T-helper 17 cell (primary cell): ENCODE data around the gene CCND2. TPM values are rescaled to one million over a fixed set of nuclear protein-coding genes. Genes with fewer than 3 reads are reported as not detected.
"Not testable (repeated sequence)": the region's sequence is repeated elsewhere in the genome, so short reads cannot be mapped to it uniquely, and the experiment has no call there.

Experiments
- ATAC-seq: fragments of 150-1000 bp; cut with Tn5 transposase; 2 replicates; pipeline ENCODE4 v1.10.0; 2021; ENCODE audit warnings: mild to moderate bottlenecking, moderate library complexity
- DNase-seq, 3 donors: peaks; one replicate each; pipeline versions ENCODE4 v3.0.0 to v3.0.0-alpha.2; 2020 to 2021
- H3K9me3 ChIP-seq: one replicate; pipeline ENCODE4 v1.7.0; 2013; ENCODE audit warnings: low read length, mild to moderate bottlenecking; ENCODE audit not compliant: control insufficient read depth, poor library complexity, severe bottlenecking
- H3K27ac Mint-ChIP-seq: one replicate; pipeline ENCODE4 v1.8.0; 2022; ENCODE audit warnings: mild to moderate bottlenecking, moderate library complexity, mixed read lengths
- H3K27me3 Mint-ChIP-seq: one replicate; pipeline ENCODE4 v1.8.0; 2022; ENCODE audit warnings: mixed read lengths
- H3K36me3 Mint-ChIP-seq: one replicate; pipeline ENCODE4 v1.8.0; 2022; ENCODE audit warnings: low read depth, mixed read lengths
- H3K4me1 Mint-ChIP-seq: one replicate; pipeline ENCODE4 v1.8.0; 2022; ENCODE audit warnings: mild to moderate bottlenecking, mixed read lengths
- H3K4me3 Mint-ChIP-seq: one replicate; pipeline ENCODE4 v1.8.0; 2022; ENCODE audit warnings: mild to moderate bottlenecking, moderate library complexity, mixed read lengths
- total RNA-seq, 4 donors: library from RNA in 2 of 4; stranded (reverse) in 2 of 4; gene quantifications; one replicate each; pipeline ENCODE4 v1.2.3 and lab custom pipeline; 2022 to 2026

The CCND2 gene
- total RNA-seq, 2 donors from 2014 or later = 197 to 225 TPM

- H3K9me3 ChIP-seq, H3K4me1 Mint-ChIP-seq, H3K36me3 Mint-ChIP-seq, H3K4me3 Mint-ChIP-seq, DNase-seq, ATAC-seq: not testable (repeated sequence)
- H3K27me3 Mint-ChIP-seq = peaks cover 26% of the 10 kb centered on the region
- H3K27ac Mint-ChIP-seq = peak overlapping the region; percentile 21
Observed at GRCh38 chr12:4243491-4244100, 30.0 kb upstream of the CCND2 start.

DNA sequence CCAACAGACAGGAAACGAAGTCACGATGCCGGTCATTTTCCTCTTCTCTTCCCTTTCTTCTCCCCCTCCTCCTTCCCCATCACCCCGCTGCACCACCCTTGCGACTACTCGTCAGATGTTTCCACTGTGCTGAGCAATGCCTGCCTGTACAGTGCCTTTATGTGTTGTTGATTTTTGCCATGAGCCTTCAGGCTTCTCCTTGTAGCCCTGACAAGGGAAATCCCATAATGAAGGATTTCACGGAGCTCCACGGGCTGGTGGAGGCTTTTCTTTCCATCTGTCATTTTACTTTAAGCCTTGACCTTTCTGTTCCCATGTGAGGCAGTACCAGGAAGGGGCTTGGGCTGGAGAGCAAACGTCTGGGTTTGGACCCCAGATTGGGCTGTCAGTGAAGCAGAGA, 28.7 kb upstream of the CCND2 start:
- peaks cover 6% of the 10 kb centered on the region for H3K4me1 Mint-ChIP-seq
- peak overlapping the region; percentile 29 for H3K27ac Mint-ChIP-seq
- H3K4me3 Mint-ChIP-seq = no peak overlapping the region
- no peaks in the 10 kb centered on the region for H3K9me3 ChIP-seq
- no peak for DNase-seq
- peaks cover 5% of the 10 kb centered on the region for H3K36me3 Mint-ChIP-seq
- ATAC-seq = no peak
- peaks cover 31% of the 10 kb centered on the region for H3K27me3 Mint-ChIP-seq

- Mint-ChIP-seq H3K36me3 (peaks cover 5% of the 10 kb centered on the region), H3K4me1 (peaks cover 6% of the 10 kb centered on the region), H3K27ac (no peak overlapping the region), H3K27me3 (peaks cover 31% of the 10 kb centered on the region), H3K4me3 (no peak overlapping the region)
- no peak for DNase-seq
- ATAC-seq = no peak
- H3K9me3 ChIP-seq = no peaks in the 10 kb centered on the region
Observed at GRCh38 chr12:4245446-4245845, 28.1 kb upstream of the CCND2 start.

- Mint-ChIP-seq H3K27me3 (peaks cover 38% of the 10 kb centered on the region), H3K27ac (no peak overlapping the region), H3K4me1 (peaks cover 10% of the 10 kb centered on the region), H3K4me3 (no peak overlapping the region), H3K36me3 (peaks cover 5% of the 10 kb centered on the region)
- H3K9me3 ChIP-seq = no peaks in the 10 kb centered on the region
- ATAC-seq (no peak), DNase-seq (no peak)
Observed at GRCh38 chr12:4246116-4246515, 27.4 kb upstream of the CCND2 start.

GRCh38 chr12:4250691-4251090, 22.9 kb upstream of the CCND2 start:
- H3K4me1 Mint-ChIP-seq = peaks cover 8% of the 10 kb centered on the region
- no peak overlapping the region for H3K27ac Mint-ChIP-seq
- H3K9me3 ChIP-seq = no peaks in the 10 kb centered on the region
- ATAC-seq (no peak), DNase-seq (no peak)
- peaks cover 27% of the 10 kb centered on the region for H3K27me3 Mint-ChIP-seq
- peaks cover 6% of the 10 kb centered on the region for H3K36me3 Mint-ChIP-seq
- H3K4me3 Mint-ChIP-seq = no peak overlapping the region

DNA sequence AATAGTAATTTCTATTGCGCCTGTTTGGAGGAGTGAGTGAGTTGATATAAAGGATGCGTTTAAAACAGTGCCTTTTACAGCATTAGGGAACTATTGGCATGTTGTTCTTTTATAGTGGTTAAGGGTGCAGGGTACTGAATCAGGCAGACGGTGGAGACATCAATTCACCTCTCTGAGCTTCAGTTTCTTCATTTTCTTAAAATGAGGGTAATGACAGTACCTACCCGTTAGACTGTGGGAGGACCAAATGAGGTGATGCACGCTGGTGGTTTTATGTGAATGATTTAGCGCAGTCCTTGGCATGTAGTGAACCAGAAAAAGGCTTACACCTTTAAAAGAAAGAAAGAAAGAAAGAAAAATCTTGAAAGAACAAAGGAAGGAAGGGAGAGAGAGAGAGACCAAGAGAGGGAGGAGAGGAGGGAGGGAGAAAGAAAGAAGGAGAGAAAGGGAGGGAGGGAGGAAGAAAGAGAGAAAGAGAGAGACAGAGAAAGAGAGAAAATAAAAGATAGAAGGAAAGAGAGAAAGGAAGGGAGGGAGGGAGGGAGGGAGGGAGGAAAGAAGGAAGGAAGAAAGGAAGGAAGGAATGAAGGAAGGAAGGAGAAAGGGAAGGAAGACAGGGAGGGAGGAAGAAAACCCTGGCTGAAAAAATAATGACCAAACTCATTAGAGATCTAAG, 22.2 kb upstream of the CCND2 start:
- peak; percentile 87 for ATAC-seq
- DNase-seq = no peak
- H3K4me1 Mint-ChIP-seq = peaks cover 8% of the 10 kb centered on the region
- peak overlapping the region; percentile 47 for H3K4me3 Mint-ChIP-seq
- H3K27ac Mint-ChIP-seq = no peak overlapping the region
- H3K36me3 Mint-ChIP-seq = peaks cover 6% of the 10 kb centered on the region
- no peaks in the 10 kb centered on the region for H3K9me3 ChIP-seq
- peaks cover 27% of the 10 kb centered on the region for H3K27me3 Mint-ChIP-seq

DNA sequence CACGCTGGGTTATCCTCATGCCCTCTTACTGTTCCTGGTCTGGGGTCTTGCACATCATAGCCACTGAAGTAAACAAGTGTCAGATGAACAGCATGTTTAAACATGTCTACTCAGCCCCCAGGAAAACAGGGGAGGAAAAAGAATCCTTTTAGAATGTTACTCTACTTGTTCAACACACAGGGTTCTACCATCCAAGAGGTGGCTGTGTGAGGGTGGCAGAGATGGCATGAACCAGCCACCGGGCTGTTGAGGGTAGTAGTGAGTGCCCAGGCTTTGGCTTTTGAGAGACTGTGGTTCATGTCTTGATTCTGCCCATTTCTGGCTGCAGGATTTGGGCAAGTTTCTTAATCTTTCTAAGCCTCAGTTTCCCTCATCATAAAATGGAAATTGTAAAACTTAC, 21.6 kb upstream of the CCND2 start:
- Mint-ChIP-seq H3K4me1 (peaks cover 8% of the 10 kb centered on the region), H3K36me3 (peaks cover 6% of the 10 kb centered on the region), H3K27me3 (peaks cover 27% of the 10 kb centered on the region), H3K27ac (no peak overlapping the region), H3K4me3 (no peak overlapping the region)
- ATAC-seq (no peak), DNase-seq (no peak)
- H3K9me3 ChIP-seq = no peaks in the 10 kb centered on the region

DNA sequence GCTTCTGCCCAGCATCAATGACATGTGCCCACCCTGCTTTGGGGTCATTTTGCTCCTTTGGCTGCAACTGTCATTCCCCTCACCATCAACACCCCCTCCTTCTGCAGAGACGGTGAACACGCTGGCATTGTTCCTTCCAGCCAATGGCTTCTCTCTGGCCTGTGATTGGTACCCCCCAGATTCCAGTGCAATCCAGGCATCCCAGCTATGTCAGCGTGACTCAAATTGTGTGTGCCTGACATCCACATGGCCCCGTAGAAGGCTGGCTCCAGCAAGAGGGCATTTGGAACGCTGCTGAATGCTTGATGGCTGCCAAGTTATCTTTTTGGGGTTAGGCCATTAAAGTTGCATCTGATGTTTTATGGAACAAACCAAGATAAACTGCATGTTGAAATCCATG, 21.0 kb upstream of the CCND2 start:
- Mint-ChIP-seq H3K4me3 (no peak overlapping the region), H3K27ac (no peak overlapping the region), H3K36me3 (peaks cover 6% of the 10 kb centered on the region), H3K27me3 (peaks cover 27% of the 10 kb centered on the region), H3K4me1 (peaks cover 8% of the 10 kb centered on the region)
- DNase-seq (no peak), ATAC-seq (no peak)
- H3K9me3 ChIP-seq = no peaks in the 10 kb centered on the region

- DNase-seq = no peak
- no peaks in the 10 kb centered on the region for H3K9me3 ChIP-seq
- Mint-ChIP-seq H3K4me1 (peaks cover 3% of the 10 kb centered on the region), H3K36me3 (peaks cover 3% of the 10 kb centered on the region), H3K4me3 (no peak overlapping the region), H3K27ac (no peak overlapping the region), H3K27me3 (peaks cover 14% of the 10 kb centered on the region)
- ATAC-seq = no peak
Observed at GRCh38 chr12:4256043-4256826, 17.3 kb upstream of the CCND2 start.

- H3K4me1 Mint-ChIP-seq = no peaks in the 10 kb centered on the region
- DNase-seq = no peak
- H3K27ac Mint-ChIP-seq = no peak overlapping the region
- ATAC-seq = no peak
- H3K27me3 Mint-ChIP-seq = peaks cover 11% of the 10 kb centered on the region
- peaks cover 2% of the 10 kb centered on the region for H3K36me3 Mint-ChIP-seq
- no peak overlapping the region for H3K4me3 Mint-ChIP-seq
- no peaks in the 10 kb centered on the region for H3K9me3 ChIP-seq
Observed at GRCh38 chr12:4257442-4257841, 16.1 kb upstream of the CCND2 start.

DNA sequence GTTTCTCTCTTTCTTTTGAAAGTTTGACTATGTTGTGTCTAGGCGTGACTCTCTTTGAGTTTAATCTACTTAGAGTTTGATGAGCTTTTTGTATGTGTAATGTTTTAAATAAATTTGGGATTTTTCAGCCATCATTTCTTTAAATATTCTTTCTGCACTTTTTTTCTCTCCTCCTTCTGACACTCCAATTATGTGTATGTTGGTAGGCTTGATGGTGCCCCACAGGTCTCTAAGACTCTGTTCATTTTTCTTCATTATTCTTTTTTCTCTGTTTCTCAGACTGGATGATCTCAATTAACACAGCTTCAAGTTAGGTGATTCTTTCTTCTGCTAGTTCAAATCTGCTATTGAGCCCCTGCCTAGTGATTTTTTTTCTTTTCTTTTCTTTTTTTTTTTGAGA, 14.5 kb upstream of the CCND2 start:
- Mint-ChIP-seq H3K27ac (no peak overlapping the region), H3K4me1 (no peaks in the 10 kb centered on the region), H3K36me3 (no peaks in the 10 kb centered on the region), H3K4me3 (no peak overlapping the region), H3K27me3 (no peaks in the 10 kb centered on the region)
- no peak for ATAC-seq
- no peaks in the 10 kb centered on the region for H3K9me3 ChIP-seq
- DNase-seq = no peak

- Mint-ChIP-seq H3K4me3 (no peak overlapping the region), H3K27ac (no peak overlapping the region), H3K27me3 (peaks cover 5% of the 10 kb centered on the region), H3K4me1 (no peaks in the 10 kb centered on the region), H3K36me3 (no peaks in the 10 kb centered on the region)
- no peak for DNase-seq
- ATAC-seq = no peak
- no peaks in the 10 kb centered on the region for H3K9me3 ChIP-seq
Observed at GRCh38 chr12:4261655-4262054, 11.9 kb upstream of the CCND2 start.

- no peaks in the 10 kb centered on the region for H3K9me3 ChIP-seq
- DNase-seq = no peak
- H3K27me3 Mint-ChIP-seq = peaks cover 10% of the 10 kb centered on the region
- H3K27ac Mint-ChIP-seq = no peak overlapping the region
- no peaks in the 10 kb centered on the region for H3K36me3 Mint-ChIP-seq
- H3K4me1 Mint-ChIP-seq = peaks cover 8% of the 10 kb centered on the region
- no peak for ATAC-seq
- no peak overlapping the region for H3K4me3 Mint-ChIP-seq
Observed at GRCh38 chr12:4265280-4265679, 8.3 kb upstream of the CCND2 start.
